H1 (cell line): ENCODE results near the gene PRKG2.

Experiments used
- SP4 ChIP-seq: IDR thresholded peaks from 2 replicates; pipeline ENCODE4 v1.6.1; 2012; ENCODE audit warnings: low read length, inconsistent platforms
- TF ChIP-seq, protein P1 (sequence below), 3 experiments: IDR thresholded peaks; 1 replicate in 2 of 3; 2 replicates in 1 of 3; pipeline versions ENCODE4 v1.5.1 to v1.6.1; 2011; ENCODE audit warnings: low read length in 3 of 3, mild to moderate bottlenecking in 3 of 3, inconsistent platforms in 2 of 3, low read depth in 1 of 3, moderate library complexity in 1 of 3; ENCODE audit not compliant: insufficient read depth in 1 of 3; ENCODE audit errors: control extremely low read depth in 1 of 3

DNA sequence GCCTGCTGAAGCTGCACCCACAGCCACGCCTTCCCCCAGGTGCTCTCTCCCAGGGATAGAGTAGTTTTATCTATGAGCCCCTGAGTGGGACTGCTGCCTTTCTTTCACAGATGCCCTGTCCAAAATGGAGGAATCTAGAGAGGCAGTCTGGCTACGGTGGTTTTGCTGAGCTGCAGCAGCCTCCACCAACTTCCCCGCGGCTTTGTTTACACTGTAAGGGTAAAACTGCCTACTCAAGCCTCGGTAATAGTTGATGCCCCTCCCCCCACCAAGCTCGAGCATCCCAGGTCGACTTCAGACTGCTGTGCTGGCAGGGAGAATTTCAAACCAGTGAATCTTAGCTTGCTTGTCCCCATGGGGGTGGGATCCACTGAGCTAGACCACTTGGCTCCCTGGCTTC is 84.5 kb downstream of the PRKG2 start:
- TF ChIP-seq, protein P1, sequence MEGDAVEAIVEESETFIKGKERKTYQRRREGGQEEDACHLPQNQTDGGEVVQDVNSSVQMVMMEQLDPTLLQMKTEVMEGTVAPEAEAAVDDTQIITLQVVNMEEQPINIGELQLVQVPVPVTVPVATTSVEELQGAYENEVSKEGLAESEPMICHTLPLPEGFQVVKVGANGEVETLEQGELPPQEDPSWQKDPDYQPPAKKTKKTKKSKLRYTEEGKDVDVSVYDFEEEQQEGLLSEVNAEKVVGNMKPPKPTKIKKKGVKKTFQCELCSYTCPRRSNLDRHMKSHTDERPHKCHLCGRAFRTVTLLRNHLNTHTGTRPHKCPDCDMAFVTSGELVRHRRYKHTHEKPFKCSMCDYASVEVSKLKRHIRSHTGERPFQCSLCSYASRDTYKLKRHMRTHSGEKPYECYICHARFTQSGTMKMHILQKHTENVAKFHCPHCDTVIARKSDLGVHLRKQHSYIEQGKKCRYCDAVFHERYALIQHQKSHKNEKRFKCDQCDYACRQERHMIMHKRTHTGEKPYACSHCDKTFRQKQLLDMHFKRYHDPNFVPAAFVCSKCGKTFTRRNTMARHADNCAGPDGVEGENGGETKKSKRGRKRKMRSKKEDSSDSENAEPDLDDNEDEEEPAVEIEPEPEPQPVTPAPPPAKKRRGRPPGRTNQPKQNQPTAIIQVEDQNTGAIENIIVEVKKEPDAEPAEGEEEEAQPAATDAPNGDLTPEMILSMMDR (IDR thresholded peaks at IDR 0.05; ENCODE audit: control extremely low read depth in 1 of 3, insufficient read depth in 1 of 3, low read depth in 1 of 3, low read length in 3 of 3) = no peak
- no peak for TF ChIP-seq SP4
